Measurements from ENCODE around the gene DNAH10.

DNAH10 gene

DNA sequence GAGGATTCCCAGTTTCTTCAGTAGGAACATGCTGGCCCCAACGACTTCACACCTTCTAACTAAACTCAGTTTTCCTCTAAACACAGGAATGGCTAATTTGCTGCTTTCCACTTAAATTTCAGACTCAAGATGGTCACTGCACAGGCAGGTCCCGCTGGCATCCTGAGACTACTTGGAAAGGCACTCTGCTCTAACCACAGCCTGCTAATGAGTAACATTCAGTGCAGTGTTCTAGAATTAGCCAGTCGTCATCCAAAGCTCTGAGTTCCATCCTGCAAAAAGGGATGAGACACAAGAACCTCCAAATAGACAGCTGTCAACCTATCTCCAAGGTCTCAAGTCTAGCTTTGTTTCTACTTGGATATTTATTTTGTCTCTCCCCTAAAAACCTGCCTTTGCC, 204.5 kb downstream of the DNAH10 start:
- no peak for DNase-seq (ENCODE audit: low spot score)

- no peak for DNase-seq (ENCODE audit: low spot score)
These were observed 205.1 kb downstream of the DNAH10 start for GRCh38 chr12:123967121-123967586.

DNA sequence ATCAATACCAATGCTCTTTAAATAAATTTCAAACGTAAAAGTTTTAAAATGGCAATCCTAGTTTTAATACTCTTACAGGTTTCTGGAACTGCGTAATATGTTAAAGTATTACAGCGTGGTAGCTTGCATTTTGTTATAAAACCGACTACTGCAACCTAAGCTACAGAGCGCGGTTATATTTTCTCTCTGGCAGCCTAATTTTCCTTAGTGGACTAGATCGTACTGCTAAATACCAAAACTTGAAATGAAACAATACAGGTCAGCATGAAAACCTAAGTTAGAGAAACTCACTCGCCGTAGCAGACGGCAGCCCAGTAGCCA, 209.3 kb downstream of the DNAH10 start:
- no peak for DNase-seq (ENCODE audit: low spot score)

DNA sequence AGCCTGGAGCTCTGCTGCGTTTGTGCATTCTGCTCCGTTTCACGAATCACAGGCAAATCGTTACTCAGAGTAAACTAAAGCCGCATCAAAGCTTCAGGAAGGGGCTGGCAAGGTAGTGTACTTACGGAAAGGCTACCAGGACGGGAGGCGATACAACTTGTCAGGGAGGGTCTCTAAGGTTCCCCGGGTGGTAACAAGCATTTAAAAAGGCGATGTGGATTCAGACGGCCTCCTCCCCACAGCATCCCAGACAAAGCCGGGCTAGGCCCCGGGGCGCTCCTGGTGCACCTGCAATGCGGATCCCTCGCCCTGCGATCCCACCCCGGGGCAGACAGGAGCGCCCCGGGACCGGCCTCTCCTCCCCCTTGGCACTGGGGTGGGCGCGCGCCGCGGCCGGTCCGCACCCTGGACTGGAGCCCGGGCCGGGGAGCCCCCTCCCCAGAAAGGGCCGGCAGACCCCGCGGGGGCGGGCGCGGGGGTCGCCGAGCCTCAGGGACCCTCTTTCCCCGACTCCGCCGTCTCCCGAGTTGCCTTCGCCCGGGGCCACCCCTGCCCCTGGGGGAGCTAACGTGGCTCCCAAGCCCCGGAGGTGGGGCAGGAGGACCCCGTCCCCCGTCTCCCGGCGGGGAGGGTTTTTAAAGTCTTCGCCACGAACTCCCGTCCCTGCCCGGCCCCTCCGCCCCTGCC, 209.8 kb downstream of the DNAH10 start:
- peak; percentile 56 for DNase-seq (ENCODE audit: low spot score)

DNA sequence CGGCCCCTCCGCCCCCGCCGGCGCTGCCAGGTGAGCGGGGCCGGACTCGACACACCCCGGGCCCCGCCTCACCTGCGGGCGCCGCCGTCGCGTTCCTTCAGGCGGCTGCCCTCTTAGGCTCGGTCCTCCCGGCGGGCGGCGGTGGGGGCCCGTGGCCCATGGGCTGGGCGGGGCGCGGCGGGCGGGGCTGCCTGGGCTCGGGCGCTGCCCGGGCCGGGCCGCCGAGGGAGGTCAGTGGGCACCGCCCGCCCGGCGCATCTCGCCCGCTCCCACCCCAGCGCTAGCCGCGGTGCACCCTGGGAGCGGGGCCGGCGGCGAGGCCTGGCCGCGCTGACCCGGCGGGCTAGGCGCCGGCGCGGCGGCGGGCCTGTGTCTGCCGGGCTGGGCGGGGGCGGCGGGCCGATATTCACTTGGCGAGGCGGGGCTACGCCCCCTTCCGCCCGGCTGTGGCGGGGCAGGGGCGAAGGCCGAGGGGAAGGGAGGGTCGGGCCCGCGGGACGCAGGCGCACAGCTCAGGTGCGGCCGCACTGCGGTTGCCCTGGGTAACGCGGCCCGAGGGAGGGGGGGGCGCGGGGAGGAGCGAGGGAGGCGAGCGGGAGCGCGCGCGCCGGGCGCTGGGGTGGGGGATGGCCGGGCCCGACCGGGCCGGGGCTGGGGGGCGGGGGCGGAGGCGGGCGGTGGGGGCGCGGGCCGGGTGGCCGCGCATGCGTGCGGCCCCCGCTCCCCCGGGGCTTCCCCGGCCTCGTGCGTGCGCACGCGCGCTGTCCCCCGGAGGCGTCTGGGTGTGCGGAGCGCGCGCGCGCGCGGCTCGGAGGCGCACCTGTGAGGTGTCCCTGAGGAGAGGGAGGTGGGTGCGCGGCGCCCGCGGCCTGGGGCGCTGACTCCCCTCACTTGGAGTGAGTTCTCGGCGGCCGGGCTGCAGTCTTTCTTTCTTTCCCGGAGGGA, 210.6 kb downstream of the DNAH10 start, which contains the start of the genes CCDC92 and ZNF664:
TSS of gene CCDC92 (minus strand) at position 375 of the 945 bp plus-strand sequence. CDS start 28,526 bp downstream, outside the sequence.
TSS of gene ZNF664 (plus strand) at position 759 of the 945 bp plus-strand sequence. CDS start 38,930 bp downstream, outside the sequence.
- DNase-seq (ENCODE audit: low spot score), result peak; percentile 94

GRCh38 chr12:123973552-123974341, 211.6 kb downstream of the DNAH10 start:
- peak; percentile 40 for DNase-seq (ENCODE audit: low spot score)

DNA sequence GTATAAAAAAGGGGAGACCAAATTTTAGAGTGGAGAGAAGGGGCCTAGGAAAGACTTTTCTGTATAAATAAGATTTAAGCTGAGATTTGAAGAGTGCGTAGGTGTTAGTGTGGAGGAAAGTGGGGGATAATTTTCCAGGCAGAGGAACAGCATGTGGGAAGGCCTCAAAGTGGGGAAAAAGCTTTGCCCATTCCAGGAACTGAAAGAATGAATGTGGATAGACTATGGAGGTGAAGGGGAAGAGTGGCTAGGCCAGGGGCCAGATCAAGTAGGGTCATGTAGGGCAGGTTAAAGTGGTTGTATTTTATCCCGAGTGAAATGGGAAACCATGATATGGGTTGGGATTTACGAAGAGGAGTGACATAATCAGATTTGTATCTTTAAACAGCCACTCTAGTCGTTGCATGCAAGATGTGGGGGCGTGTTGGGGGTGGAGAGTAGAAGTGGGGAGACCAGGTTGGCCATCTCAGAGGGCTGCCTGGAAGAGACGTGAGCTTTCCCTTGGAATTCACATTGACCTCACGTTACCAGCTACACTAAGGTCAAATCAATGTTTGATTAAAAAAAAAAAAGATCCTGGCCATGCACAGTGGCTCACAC, 214.2 kb downstream of the DNAH10 start:
- no peak for DNase-seq (ENCODE audit: low spot score)

DNA sequence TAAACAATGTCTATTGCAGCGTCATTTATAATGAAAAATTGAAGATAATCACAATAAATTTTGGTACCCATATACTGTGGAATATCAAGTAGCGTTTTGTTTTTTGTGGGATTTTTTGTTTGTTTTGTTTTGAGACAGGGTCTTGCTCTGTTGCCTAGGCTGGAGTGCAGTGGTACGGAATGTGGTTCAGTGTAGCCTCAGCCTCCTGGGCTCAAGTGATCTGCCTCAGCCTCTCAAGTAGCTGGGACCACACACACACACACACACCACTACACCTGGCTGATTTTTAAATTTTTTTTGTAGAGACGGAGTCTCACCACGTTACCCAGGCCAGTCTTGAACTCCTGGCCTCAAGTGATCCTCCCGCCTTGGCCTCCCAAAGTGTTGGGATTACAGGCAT, 217.5 kb downstream of the DNAH10 start:
- DNase-seq (ENCODE audit: low spot score), result no peak

GRCh38 chr12:123982269-123982668, 220.2 kb downstream of the DNAH10 start:
- DNase-seq (ENCODE audit: low spot score), result no peak

DNA sequence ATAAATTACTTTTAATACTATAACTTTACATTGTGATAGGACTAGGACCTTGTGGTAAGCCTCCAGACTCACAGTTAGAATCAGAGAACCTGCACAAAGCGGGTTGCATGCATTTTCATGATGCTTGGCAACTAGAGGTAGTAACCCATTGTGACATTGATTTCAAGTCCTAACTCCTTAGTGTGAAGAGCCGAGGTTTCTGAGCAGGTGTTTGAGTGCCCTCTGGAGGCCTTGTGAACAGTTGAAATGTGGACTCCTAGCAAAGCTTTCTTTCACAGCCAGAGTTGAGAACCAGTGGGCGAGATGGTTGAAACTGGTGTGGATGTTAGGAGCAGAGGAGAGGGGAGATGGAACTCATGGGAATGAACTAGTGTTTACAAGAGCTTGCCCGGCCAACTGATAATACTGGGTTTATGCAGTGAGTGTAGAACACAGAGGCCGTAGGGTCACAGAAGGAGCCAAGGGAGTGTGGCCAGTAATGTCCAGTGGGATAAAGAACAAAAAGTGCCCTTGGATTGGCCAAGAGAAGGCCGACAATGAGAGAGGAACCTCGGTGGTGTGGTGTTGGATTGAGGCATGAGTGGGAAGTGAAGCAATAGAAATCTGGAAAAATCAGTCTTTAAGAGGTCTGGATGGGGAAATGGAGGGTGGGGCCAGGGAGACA, 221.9 kb downstream of the DNAH10 start:
- DNase-seq (ENCODE audit: low spot score), result peak; percentile 72

DNA sequence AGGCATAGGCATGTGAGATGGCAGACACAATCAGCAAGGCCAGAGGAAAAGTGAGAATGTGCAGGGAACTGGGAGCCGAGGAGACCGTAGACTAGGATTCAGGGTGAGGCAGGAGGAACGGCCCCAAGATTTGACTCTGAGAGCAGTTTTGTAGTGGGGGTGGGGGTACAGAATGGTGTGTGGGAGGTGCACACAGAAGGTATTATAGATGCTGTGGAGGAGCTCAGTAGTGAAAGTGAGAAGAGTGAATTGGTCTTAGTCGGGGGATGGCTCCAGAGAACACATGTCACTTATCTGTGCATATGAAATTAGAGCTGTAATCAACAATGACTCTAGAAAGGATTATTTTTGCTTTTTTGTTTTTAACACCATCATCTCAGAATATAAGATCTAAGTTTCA, 222.8 kb downstream of the DNAH10 start:
- DNase-seq (ENCODE audit: low spot score), result no peak

Small RNA genes lying within 50 kb of the gene (small RNA-seq; reads per million reads assigned to genes)
- 0 to 0.03 reads per million in 2 experiments for gene AC068790.4
- gene AC068790.6, result 0 reads per million in 2 experiments

Measured in SK-N-DZ (cell line).